Inflammatory macrophage treated with lipopolysaccharide for 4 hours (primary cell): ENCODE results near the gene UCK2.

Experiments
- DNase-seq: peaks from one replicate; pipeline ENCODE4 v3.0.0-alpha.2; 2020

Gene UCK2

DNA sequence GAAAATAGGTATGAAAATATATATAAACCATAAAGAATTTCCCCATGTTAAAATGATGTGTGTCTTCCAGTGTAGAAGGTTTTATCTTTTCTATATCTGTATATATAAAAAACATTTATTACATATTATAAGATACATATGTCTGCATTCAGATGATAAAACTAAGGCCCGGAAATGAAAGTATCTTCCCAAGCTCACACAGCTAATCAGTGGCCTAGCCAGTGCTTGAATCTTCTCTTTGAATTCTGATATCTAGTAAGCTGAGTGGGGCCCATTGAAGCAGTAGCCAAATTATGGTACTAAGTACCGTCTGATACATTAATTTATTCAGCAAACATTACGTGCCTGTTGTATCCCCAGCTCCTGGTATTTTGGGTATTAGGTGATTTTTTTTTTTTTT, 28.6 kb downstream of the UCK2 start:
- no peak for DNase-seq

DNA sequence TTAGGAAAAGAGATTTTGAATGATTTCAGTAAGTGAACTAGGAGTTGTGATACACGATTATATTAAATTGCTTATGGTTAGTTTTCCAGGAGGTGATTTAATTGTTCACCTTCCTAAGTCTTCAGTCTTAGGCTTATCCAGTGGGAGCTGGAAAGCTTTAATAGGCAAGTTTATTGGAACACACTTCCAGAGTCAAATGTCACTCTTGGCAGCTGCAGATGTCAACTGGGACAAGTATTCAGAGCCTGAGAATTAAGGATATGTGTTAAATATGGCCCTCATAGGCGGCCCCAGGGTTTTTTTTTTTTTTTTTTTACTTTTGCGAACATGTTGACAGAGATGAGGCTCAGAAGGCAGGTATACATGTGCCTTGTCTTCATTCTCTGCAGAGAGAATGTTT, 29.2 kb downstream of the UCK2 start:
- DNase-seq = no peak

DNA sequence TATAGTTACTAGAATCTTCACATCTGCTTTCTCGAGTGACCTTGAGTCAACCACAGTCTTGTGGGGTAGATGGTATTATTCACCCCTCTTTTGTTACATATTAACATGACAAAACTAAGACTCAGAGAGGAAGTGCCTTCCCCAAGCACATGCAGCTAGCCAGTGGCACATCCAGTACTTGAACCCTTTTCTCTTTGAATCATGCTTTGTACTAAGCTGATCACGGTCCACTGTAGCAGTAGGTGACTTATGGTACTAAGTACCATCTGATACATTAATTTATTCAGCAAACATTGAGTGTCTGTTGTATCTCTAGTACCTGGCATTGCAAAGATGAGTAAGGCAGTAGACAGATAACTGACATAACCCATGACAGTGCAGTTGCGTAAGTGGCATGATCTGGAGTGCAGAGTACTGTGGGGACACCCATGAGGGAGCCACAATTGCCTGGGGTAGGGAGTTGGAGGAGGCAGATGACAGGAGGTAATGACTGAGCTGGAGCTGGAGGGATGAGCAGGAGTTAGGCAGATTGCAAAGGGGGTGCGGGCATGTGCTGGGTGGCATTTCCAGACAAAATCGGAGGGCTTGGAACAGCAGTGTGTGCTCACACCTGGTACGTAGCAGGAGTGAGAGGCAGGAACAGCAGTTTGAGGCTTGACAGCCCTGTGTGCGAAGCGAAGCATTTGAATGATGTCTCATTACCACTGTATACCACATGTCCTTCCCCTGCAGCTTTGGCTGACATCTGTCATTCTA, 29.8 kb downstream of the UCK2 start:
- peak; percentile 82 for DNase-seq

DNA sequence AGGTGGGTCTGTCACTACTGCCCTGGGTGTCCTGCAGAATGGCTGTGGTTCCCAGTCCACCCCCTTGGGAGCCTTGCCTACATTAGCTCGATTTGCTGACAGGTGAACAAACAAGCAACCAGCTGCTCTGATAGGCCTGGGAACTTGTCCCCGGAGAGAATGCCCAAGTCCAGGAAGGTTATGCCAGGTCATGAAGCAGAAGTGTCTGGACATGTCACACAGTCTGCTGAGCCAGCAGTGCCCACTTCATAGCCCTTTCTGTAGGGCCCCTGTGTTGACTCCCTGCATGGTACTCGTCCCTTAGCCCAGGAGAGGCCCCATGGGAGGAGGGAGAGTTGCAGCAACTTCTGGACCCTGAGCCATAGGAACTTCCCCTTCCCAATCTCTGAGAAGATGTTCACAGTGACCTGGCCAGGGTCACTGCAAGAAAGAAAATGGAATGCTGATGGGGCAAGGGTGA, 31.0 kb downstream of the UCK2 start:
- no peak for DNase-seq

DNA sequence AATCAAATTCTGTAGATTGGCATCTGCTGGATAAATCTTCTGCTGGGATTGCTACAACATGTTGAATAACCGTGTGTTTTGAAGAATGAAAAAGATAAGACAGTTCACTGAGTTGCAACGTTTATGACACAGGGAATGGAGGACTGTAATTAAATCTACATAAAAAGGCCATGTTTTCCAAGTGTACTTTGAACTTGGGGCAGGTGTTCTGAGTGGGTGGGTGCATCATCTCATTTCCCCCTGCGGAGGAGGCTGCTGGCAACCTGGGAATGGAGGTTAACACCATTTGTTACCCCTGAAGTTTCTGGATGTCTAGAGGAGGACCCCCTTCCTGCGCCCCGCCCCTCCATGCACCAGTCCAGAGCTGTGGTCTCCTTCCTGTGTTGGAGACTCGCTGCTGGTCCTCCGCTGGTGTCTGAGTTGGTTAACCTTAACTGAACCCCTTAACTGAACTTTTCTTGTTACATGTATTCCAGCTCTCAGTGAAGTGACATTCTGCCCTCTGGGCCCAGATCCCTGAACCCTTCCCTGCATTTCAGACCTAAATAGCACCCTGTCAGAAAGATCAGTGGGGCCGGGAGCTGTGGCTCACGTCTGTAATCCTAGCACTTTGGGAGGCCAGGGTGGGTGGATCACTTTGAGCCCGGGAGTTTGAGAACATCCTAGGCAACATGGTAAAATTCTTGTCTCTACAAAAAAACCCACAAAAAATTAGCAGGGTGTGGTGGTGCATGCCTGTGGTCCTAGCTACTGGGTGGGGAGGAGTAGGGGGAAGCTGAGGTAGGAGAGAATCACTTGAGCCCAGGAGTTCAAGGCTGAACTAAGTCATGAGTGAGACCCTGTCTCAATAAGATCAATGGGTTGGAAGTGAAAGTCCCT, 31.8 kb downstream of the UCK2 start:
- DNase-seq = no peak

DNA sequence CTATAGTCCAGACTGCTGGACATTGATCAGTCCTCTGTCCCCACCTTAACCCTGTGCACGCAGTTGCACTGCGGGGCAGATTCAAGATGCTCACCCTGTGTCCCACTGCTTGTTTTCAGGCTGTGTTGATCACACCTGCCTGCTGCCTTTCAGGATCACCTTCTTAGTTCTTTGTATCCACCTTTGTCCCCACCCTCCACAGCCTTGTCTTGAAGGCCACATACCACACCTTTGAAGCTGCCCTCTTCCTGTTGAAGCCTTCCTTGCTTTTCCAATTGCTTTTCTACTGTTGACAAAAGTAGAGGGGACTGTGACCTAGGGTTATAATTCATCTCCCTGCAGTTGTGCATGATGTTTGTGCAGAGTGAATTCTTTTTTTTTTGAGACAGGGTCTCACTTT, 32.7 kb downstream of the UCK2 start:
- DNase-seq = no peak

DNA sequence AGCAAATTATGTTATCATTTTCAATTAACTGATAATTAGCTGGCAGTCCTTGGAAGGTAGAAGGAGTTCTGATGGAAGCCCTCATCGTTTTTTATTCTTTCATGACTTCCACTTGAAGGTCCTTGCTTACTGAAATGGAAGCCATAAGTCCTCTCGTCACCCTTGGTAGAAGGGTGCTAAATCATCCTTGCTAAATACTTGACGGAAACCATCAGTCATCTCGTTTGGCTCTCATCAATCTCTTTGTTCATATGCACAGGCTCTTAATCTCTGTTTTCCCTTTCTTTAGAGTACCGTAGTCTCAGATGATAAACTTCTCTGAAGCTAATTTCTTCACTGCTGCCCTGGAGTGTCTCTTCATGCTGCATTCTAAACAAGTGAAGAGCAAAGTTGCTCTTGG, 34.5 kb downstream of the UCK2 start:
- no peak for DNase-seq

DNA sequence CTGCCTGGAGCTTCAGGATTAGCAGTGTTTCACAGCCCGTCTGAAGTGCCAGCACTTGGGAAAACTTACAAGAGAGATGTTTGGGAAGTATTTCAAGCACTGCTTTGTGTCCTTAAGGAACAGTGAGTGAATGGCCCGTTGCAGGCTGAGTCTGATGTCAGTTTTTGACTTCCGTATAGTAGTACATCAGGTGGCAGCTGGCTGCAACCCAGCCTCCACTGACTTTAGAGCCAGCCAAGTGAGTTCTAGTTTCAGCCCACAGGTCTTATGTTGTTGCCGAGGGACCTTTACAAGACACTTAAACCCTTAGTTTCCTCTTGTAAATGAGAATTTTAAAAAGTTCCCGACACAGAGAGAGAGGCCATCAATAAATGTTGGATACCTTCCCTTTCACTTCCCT, 35.0 kb downstream of the UCK2 start:
- peak; percentile 30 for DNase-seq

DNA sequence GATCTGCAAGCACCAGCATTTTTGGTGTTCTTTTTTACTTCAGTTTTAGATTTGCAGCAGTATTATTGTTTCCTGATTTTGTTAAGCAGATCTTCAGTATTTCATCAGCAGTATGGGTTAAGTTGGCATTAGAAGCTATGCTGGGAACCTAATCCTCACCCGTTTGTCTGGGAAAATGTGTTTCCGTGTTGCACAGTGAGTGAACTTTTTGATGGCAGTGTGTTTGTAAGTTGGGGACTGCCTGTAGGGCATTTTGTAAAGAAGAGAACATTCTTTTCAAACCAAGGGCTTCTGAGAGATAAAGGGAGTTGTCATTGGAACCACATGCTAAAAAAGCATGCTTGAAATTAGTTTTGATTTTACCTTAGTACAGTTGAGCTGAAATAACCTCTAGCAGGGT, 35.9 kb downstream of the UCK2 start:
- DNase-seq = no peak

DNA sequence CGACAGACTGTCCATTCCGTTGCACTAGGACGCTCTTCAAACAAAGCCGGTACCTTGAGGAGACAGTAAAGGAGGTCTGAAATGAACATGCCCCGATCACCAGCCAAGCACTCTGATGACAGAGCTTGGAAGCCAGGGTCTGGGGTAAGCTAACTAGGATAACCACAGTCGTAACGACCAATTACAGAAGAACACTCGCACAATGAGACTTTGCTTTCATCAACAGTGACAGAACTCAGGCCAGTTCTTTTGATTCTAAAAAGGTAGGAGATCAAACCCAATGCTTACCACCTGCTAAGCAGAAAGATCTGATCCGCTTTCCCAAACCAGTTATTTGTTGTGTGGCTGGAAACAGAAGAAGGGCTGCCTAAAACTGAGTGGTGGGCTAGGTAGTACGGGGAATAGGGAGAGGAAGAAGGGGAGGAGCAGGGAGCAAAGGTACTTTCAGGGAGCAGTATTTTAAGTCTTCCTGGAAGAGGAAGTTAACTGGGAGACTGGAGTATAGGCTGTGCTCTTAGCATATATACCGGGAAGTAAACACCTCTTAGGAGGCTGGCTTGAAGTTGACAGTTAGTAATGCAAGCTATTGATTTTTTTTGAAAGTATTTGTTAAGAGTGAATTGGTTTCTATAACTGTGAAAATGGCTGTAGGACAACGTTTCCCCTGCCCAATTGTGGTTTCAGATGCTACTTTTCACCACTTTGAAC, 38.4 kb downstream of the UCK2 start:
- no peak for DNase-seq

DNA sequence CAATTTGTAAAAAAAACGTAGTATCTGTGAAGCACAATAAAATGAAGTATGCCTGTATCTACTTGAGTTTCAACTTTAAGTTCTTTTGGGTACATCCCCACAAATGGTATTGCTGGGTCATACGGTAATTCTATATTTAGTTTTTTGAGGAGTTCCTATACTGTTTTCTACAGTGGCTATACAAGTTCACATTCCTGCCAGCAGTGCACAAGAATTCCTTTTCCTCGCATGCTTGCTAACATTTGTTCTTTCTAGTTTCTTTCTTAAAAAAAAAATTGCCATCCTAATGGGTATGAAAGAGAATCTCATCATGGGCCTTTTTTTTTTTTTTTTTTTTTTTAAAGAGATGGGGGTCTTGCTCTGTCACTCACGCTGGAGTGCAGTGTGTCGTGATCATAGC, 41.9 kb downstream of the UCK2 start:
- no peak for DNase-seq

DNA sequence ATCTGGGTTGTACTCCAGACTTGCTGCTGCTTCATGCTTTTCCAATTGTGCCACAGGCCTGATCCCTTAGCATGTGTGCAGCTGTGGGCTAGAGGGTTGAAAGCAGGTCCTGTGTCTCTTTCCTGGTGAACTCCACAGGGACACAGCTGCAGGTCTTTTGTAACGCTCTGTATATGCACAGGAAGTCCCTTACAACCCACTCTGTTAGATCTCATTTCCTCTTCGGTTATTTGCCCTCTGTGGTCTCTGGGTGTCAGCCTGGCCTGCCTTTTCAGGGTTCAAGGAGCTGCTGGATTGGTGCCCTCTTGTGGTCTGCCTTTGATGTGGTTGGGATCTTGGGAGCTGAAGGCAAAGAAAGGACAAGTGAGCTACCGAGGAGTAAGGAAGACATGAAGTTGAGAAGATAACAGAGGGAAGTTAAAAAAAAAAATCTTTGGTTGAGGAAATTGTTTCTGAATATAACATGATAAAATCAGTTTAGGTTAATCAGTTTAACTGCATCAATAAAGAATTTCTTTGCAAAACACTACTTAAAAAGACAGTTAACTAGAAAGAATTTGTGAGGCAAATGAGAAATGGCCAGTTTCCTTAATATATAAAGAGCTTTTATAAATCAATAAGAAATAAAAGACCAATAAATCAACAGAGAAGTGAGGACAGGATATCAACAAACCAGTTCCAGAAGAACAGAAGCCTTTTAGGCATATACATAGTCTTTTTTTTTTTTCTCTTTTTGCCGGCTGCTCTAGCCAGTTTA, 44.1 kb downstream of the UCK2 start:
- DNase-seq = peak; percentile 93

DNA sequence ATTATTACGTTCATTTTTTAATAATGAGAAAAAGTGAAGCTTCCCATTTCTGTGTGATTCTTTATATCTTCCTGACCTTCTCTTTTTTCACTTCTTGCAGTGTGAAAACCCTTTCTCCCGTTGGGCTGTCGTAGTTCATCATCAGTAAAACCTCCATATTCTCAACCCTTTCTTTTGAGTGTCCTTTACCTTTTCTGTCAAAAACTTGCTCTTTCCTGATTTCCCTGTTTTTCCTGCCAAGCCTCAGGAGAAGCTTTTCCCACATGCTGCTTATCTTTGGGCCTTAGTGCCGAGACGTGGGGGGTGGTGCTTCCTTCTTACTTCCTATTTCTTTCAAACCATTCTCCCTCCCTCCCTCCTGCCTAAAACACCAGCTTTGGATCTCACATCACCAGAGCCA, 46.1 kb downstream of the UCK2 start:
- DNase-seq = no peak

DNA sequence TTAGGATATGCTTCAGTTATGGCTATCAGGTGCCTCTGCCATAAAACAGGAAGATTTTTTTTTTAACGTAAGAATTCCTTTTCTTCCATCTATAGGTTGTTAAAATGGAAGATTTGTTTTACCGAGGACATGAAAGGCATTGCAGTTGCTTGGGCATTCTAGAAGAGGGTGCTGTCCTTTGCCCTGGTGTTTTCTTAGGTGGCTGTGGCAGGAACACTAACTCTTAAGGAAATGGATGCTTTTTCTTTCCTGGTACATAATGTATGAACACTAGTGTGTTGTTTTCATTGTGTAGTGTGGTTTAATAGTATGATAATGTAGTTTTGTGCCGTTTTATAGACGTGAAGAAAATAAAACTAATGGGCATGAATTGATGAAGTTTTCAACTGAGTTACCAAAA, 47.2 kb downstream of the UCK2 start:
- DNase-seq = no peak

DNA sequence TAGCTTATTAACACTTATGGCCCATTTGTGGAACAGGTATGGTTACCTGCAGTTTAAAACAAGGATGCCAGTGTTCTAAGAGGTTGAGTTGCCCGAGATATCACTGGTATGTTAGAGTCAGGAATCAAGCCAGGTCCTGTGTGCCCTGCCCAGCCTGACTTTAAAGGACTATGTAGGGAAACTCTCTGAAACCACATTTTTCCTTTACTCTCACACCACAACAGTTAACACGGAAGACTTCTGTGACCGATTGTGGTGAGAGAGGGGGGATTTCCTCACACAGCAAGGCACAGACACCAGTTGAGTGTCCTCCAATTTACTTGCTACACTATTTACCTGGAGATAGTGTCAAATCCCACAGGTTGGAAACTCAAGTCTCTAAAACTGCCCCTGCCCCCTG, 47.8 kb downstream of the UCK2 start:
- no peak for DNase-seq

DNA sequence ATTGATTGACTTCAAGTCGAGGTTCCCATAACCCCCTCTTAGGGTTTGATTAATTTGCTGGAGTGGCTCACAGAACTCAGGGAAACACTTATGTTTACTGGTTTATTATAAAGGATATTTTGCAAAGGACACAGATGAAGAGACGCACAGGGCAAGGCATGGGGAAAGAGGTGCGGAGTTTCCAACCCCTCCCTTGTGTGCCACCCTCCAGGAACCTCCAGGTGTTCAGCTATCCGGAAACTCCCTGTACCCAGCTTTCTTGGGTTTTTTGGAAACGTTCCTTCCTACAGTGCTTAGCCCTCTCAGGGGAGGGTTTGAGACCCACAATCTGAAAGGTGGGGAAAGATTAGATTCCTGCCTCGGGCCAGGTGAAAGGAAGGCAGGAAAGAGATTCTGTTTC, 48.2 kb downstream of the UCK2 start:
- DNase-seq = no peak

DNA sequence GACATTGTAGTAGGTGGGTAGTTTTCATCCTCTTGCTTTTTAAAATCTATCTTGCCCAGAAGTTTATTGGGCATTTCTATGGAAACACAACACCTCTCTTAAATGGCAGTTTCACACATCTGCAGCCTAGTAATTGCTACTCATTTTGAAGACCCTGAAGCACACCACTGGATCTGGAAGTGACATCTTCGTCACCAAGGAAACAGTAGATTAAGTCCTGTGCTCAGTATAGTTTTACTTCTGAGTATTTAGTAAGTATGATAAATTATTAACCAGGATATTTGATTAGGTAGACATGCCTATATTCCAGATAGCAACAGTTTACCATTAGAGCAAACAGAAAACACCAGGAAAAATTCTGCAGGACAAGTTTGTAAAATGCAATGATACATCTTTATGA, 48.7 kb downstream of the UCK2 start:
- no peak for DNase-seq

DNA sequence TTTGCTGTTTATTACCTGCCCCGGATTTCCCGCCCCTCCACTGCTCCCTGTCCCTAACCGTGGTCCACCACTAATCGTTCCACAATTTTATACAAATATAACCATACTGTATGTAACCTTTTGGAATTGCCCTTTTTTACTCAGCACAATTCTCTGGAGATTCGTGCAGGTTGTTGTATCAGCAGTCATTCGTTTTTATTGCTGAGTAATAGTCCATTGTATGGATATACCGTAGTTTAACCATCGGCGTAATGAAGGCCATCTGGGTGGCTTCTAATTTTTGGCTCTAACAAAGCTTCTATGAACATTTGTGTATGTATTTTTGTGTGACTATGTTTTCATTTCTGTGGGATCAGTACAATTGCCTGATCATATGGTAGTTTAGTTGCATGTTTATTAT, 50.0 kb downstream of the UCK2 start:
- DNase-seq = no peak

DNA sequence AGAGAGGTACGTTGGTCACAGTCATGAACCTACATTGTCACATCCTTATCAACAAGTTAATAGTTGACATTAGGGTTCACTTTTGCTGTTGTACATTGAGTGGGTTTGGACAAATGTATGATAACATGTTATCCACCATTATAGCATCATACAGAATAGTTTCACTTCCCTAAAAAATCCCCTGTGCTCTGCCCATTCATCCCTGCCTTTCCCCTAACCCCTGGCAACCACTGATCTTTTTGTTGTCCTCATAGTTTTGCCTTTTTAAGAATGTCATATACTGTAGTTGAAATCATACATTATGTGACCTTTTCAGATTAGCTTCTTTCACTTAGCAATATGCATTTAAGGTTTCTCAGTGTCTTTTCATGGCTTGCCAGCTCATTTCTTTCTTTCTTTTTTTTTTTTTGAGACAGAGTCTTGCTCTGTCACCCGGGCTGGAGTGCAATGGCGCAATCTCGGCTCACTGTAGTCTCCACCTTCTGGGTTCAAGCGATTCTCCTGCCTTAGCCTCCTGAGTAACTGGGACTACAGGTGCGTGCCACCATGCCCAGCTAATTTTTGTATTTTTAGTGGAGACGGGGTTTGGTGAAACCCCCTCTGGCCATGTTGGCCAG, 50.6 kb downstream of the UCK2 start:
- DNase-seq = peak; percentile 88

DNA sequence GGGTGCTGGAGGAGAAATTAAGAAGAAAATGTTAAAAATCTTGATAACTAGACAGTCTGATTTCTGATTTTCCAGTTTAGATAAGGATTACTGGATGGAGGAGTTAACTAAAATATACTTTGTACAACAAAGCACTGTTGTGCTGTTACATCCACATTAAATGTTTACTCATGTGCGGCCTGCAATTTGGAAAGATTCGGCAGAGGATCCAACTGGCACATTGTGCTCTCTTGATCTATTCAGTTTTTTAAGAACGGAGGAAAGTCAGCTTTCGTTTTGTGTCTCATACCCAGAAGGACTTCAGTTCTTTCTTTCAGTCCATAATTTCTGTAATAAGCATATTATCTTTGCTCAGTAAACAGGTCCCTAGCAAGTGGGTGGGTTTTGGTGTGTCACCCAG, 52.5 kb downstream of the UCK2 start:
- DNase-seq = no peak

DNA sequence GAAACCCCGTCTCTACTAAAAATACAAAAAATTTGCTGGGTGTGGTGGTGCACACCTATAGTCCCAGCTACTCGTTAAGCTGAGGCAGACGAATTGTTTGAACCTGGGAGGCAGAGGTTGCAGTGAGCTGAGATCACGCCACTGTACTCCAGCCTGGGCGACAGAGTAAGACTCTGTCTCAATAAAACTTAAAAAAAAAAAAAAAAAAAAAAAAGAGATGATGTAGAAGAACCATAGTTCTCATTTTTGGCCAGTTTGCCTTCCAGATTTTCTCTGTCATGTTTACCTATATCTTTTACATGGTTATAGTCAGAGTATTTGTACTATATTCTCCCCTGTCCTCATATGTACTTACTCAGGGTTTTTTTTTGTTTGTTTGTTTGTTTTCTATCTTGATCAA, 53.6 kb downstream of the UCK2 start:
- DNase-seq = no peak

DNA sequence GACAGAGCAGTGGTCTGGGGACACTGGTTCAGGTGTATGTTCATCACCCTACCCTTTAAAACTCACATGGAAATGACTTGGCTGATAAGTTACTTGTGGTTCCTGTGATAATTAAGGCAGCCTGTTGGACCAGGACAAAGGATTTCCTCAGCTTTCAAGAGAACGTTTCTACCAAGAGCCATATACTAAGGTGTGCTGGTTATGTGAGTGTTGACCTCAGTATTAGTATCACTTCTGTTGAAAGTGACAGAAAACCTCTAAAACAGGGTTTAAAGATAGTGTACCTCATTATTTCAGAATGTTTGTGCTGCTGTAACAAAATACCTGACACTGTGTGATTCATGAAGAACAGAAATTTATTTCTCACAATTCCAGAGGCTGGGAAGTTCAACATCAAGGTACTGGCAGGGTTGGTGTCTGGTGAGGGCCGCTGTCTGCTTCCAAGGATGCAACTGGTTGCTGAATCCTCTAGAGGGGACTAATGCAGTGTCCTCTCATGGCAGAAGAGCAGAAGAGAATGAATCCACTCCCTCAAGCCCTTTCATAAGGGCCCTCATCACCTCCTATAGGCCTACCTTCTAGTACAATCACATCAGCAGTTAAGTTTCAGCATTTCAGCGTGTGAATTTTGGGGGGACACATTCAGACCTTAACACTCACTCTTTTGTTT, 54.9 kb downstream of the UCK2 start:
- DNase-seq = no peak
